Psoas muscle (tissue), 8 donors: ENCODE measurements around the gene MYO9A. TPM values are rescaled to one million over a fixed set of nuclear protein-coding genes. Genes with fewer than 3 reads are reported as not detected.

ENCODE experiments used
- ATAC-seq, 4 donors: fragments of 200-7000 bp; cut with Tn5 transposase; one replicate each; pipeline ENCODE4 v1.9.1; 2020; ENCODE audit warnings: moderate library complexity in 3 of 4, mild to moderate bottlenecking in 2 of 4
- DNase-seq, 2 donors: peaks; one replicate each; pipeline ENCODE4 v3.0.0-alpha.2; 2020
- H3K27ac ChIP-seq: fragments of 200-600 bp; one replicate; pipeline ENCODE4 v1.8.0; 2022
- H3K27me3 ChIP-seq, 3 donors: fragments of 200-600 bp in 1 of 3; one replicate each; pipeline versions ENCODE4 v1.6.1 to v1.8.0; 2013 to 2022; ENCODE audit warnings: low read length in 2 of 3, mild to moderate bottlenecking in 2 of 3, moderate library complexity in 1 of 3; ENCODE audit not compliant: insufficient read depth in 3 of 3
- H3K36me3 ChIP-seq, 2 donors: fragments of 200-600 bp in 1 of 2; one replicate each; pipeline versions ENCODE4 v1.6.1 to v1.8.0; 2013 to 2022; ENCODE audit warnings: low read depth in 1 of 2, mild to moderate bottlenecking in 1 of 2, moderate library complexity in 1 of 2; ENCODE audit not compliant: insufficient read depth in 1 of 2
- H3K4me1 ChIP-seq: fragments of 200-600 bp; one replicate; pipeline ENCODE4 v1.8.0; 2022
- H3K4me3 ChIP-seq: fragments of 200-600 bp; one replicate; pipeline ENCODE4 v1.8.0; 2022; ENCODE audit warnings: mild to moderate bottlenecking
- H3K9me3 ChIP-seq: fragments of 200-600 bp; one replicate; pipeline ENCODE4 v1.8.0; 2022
- WGBS, 3 donors: extraction: QIAGEN DNeasy Blood & Tissue Kit; methylation state at CpG; one replicate each; pipeline versions ENCODE4 v1.1.6 to v1.1.7; 2013; 5-methylcytosine and 5-hydroxymethylcytosine counted together
- intact Hi-C, 2 donors: fragments of 100-400 bp; cut with DNase I; formaldehyde crosslinking; loops; one replicate each; pipeline versions ENCODE4 v1.11.0 to v1.14.2; 2022
- polyA plus RNA-seq, 3 donors: library from polyadenylated mRNA; stranded (reverse); fragments of 200-250 nt; gene quantifications; one replicate each; pipeline ENCODE4 v1.2.3, GENCODE V29; 2013
- total RNA-seq, 4 donors: library from RNA; stranded (reverse); fragmentation: NEBNext Ultra II Directional in 2 of 4; extraction: Animal tissue kit (Norgen Biotek cat#: 25700) in 2 of 4; gene quantifications; one replicate each; pipeline versions ENCODE4 v1.2.1 to v1.2.4, GENCODE V29; 2021 to 2023
- TF ChIP-seq, protein P1 (sequence below): fragments of 200-600 bp; IDR thresholded peaks from one replicate; pipeline ENCODE4 v1.8.0; 2022; ENCODE audit warnings: antibody characterized with exemption
- donor health status: healthy with polysubstance abuse.
- donor health status: DM: no; HTN: no; CAD: no; lungs with moderate emphysema.
- donor health status: Bipolar disorder and iron deficiency.
- donor health status: healthy.
- donor health status: DM: yes; HTN: yes; CAD: no.
- donor health status: DM: no; HTN: no; CAD: no.
- donor health status: DM: no; HTN: no; CAD: no.
- donor health status: DM: yes; HTN: yes; CAD: no.

The MYO9A gene
- total and polyA plus RNA-seq, 7 donors = 3.4 to 28.4 (median 23.0) TPM

DNA sequence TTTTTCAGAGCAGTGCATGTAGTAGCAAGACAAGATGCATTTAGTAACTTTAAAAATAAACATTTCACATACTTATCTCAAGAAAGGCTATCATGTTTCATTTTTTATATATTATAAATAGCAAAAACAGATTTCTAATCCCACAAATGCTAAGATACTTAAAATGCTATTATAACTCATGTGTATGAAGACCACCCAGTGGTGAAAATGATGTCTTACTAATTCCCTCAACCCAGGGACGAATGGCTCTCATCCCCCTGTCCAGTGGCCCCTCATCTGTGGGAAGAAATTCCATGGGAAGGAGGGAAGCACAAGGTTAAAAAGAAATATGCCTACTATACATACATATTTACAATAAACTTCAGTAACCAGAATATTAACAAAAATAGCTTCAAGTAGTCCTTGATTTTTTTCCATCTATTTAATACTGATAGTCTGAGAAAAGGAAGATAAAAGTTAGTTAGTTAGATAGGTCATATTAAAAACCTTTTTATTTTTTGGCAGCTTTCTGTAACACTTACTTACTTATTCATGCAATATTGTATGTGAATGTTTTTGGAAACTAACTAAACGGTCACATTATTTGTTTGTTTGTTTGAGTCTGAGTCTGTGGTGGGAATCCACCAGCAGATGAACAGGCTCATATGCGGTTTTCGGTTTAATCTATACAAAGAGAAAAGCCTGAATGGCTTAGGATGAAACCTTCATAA, 292.8 kb downstream of the MYO9A start:
- TF ChIP-seq, protein P1, sequence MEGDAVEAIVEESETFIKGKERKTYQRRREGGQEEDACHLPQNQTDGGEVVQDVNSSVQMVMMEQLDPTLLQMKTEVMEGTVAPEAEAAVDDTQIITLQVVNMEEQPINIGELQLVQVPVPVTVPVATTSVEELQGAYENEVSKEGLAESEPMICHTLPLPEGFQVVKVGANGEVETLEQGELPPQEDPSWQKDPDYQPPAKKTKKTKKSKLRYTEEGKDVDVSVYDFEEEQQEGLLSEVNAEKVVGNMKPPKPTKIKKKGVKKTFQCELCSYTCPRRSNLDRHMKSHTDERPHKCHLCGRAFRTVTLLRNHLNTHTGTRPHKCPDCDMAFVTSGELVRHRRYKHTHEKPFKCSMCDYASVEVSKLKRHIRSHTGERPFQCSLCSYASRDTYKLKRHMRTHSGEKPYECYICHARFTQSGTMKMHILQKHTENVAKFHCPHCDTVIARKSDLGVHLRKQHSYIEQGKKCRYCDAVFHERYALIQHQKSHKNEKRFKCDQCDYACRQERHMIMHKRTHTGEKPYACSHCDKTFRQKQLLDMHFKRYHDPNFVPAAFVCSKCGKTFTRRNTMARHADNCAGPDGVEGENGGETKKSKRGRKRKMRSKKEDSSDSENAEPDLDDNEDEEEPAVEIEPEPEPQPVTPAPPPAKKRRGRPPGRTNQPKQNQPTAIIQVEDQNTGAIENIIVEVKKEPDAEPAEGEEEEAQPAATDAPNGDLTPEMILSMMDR = no peak
- ATAC-seq (no peak), DNase-seq (no peak)
- WGBS, 3 donors = 88 to 92% (median 89%) methylated on average over 4 of the region's 4 CpGs
- Histone ChIP-seq H3K4me1 (no peaks in the 10 kb centered on the region), H3K9me3 (peaks cover 31% of the 10 kb centered on the region), H3K4me3 (no peak overlapping the region), H3K36me3 (peaks cover 21 to 69% of the 10 kb centered on the region in 2 donors), H3K27me3 (no peaks in the 10 kb centered on the region), H3K27ac (no peak overlapping the region)
- intact Hi-C loops = no loop called here

DNA sequence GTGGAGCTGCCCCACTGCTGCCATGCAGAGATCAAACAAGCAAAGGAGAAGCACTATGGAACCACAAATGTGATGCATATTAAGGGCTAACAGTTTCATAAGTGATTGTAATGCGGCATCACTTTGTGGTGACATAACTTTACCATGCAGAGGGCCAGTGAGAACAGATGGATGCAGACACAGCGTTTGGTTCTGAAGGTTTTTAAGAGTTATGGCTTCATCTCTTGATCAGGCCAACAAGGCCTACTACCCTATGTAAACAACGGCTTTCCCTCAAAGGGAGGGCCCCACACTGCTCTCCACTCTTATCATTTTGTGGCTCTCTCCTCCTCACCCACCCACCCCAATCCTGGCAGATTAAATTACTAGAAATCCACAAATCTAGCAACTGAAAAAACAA, 294.1 kb downstream of the MYO9A start:
- Histone ChIP-seq H3K36me3 (peaks cover 19 to 55% of the 10 kb centered on the region in 2 donors), H3K4me1 (no peaks in the 10 kb centered on the region), H3K4me3 (no peak overlapping the region), H3K27me3 (no peaks in the 10 kb centered on the region), H3K27ac (no peak overlapping the region), H3K9me3 (peaks cover 41% of the 10 kb centered on the region)
- no peak for ATAC-seq
- no peak for DNase-seq
- TF ChIP-seq, protein P1 = no peak
- intact Hi-C loops = no loop called here
- 49 to 66% (median 53%) methylated on average over 3 of the region's 3 CpGs for WGBS, 3 donors

DNA sequence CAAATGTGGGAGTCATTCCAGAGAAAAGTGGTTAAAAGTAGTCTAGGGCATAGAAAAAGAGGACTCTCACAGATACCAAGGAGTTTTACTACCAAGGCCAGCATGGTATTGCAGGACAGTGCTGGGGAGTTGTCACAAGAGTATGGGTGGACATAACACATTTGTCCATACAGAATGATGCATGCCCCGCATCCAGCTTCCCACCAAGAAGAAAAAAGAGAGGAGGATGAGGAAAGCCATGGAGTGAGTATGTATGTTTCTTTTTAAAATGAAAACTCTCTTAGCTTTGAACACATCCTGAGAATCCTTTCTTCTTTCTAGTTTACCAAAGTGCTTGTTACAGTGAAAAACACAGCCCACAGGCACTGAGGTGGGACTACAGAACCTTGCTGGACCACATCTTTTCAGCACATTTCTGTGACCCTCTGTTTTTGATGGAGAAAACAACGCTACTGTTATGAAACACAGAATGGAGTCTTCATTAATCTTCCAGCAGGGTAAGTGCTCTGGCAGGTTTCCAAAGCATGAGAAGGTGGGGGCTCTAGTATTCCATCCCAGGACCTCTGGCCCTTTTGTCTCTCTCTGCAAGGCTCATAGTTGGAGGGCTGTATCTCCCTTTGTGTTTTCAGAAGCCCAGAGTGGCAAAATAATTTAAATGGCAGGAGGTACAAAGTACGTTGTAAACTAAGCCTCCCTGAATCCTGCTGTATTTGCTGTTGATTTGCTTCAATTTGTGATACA, 294.9 kb downstream of the MYO9A start:
- TF ChIP-seq, protein P1 = no peak

DNA sequence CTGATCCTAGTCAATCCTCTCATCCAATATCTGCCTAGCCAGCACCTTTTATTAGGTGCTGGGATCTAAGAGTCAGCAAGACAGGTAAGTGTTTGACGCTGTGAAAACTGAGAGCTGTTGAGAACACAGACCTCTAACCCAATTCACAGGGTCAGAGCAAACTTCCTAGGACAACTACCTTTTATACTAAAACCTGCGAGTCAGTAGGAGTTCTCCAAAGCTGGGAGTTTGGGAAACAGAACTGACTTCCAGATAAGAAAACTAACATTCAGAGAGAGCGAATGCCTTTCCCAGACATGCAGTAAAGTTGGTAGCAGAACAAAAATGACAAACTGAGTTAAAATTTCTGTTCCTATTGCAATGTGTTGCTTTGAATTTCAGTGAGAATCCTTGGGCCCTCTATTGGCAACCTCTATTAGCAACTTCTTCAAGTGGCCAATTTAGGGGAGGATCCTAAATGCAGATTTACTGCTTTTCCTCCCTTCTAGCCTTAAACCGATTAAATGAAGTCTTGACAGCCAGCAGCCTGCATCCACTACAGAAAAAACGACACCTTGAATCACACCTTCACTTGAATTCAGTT, 296.3 kb downstream of the MYO9A start:
- no peaks in the 10 kb centered on the region for H3K4me1 ChIP-seq
- intact Hi-C loops = no loop called here
- H3K27me3 ChIP-seq = no peaks in the 10 kb centered on the region
- peaks cover 9 to 33% of the 10 kb centered on the region in 2 donors for H3K36me3 ChIP-seq
- 91 to 94% (median 93%) methylated on average over 5 of the region's 5 CpGs for WGBS, 3 donors
- no peak for DNase-seq
- TF ChIP-seq, protein P1 = no peak
- peaks cover 41% of the 10 kb centered on the region for H3K9me3 ChIP-seq
- no peak overlapping the region for H3K27ac ChIP-seq
- ATAC-seq = no peak
- no peak overlapping the region for H3K4me3 ChIP-seq

More for the DNA sequence above, 294.9 kb downstream of the MYO9A start:
- H3K9me3 ChIP-seq = peaks cover 41% of the 10 kb centered on the region
- H3K4me3 ChIP-seq = no peak overlapping the region
- H3K4me1 ChIP-seq = no peaks in the 10 kb centered on the region
- ATAC-seq (no peak), DNase-seq (no peak)
- H3K27me3 ChIP-seq = no peaks in the 10 kb centered on the region
- peaks cover 16 to 47% of the 10 kb centered on the region in 2 donors for H3K36me3 ChIP-seq
- WGBS, 3 donors = 95 to 97% (median 97%) methylated on average over 3 of the region's 3 CpGs
- H3K27ac ChIP-seq = no peak overlapping the region
- intact Hi-C loops = no loop called here
